ENCODE results near the gene ZCCHC24.

GRCh38 chr10:79349072-79349491 is 96.3 kb downstream of the ZCCHC24 start:
- no peak for TF ChIP-seq CTCF (conservative IDR thresholded peaks at IDR 0.05; ENCODE audit: low read length)
- no peak for TF ChIP-seq EZH2phosphoT487 (IDR thresholded peaks at IDR 0.05; ENCODE audit: borderline replicate concordance, low read depth, low read length)

All from OCI-LY7 (cell line).